Natural killer cell treated with Interleukin-12 subunit alpha and Interleukin-12 subunit beta and Interleukin-15 and Interleukin-18, amount 100 ng/mL, for 72 hours (primary cell): ENCODE data around the gene MAP4K2. TPM values are rescaled to one million over a fixed set of nuclear protein-coding genes. Genes with fewer than 3 reads are reported as not detected.

ENCODE experiments used
- ATAC-seq, 2 donors: fragments of 150-1000 bp; cut with Tn5 transposase in 1 of 2; sonication (Bioruptor Pico), chemical (Tn5 transposase) in 1 of 2; 2 replicates each; pipeline ENCODE4 v1.10.0; 2021
- DNase-seq: peaks from one replicate; pipeline ENCODE4 v3.0.0; 2022; ENCODE audit warnings: low spot score
- H3K27ac Mint-ChIP-seq, 2 donors: 1 replicate in 1 of 2; 2 replicates in 1 of 2; pipeline ENCODE4 v1.8.0; 2022; ENCODE audit warnings: mixed read lengths in 2 of 2, mild to moderate bottlenecking in 1 of 2, moderate library complexity in 1 of 2
- H3K27me3 Mint-ChIP-seq, 2 donors: 1 replicate in 1 of 2; 2 replicates in 1 of 2; pipeline ENCODE4 v1.8.0; 2022; ENCODE audit warnings: mixed read lengths in 2 of 2
- H3K36me3 Mint-ChIP-seq: one replicate; pipeline ENCODE4 v1.8.0; 2022; ENCODE audit warnings: mixed read lengths
- H3K4me1 Mint-ChIP-seq, 2 donors: 1 replicate in 1 of 2; 2 replicates in 1 of 2; pipeline ENCODE4 v1.8.0; 2022; ENCODE audit warnings: low read depth in 2 of 2, mixed read lengths in 2 of 2, mild to moderate bottlenecking in 1 of 2
- H3K4me3 Mint-ChIP-seq: one replicate; pipeline ENCODE4 v1.8.0; 2022; ENCODE audit warnings: mixed read lengths
- H3K9me3 Mint-ChIP-seq: 2 replicates; pipeline ENCODE4 v1.8.0; 2022; ENCODE audit warnings: mixed read lengths
- total RNA-seq, 2 donors: library from RNA; stranded (reverse); gene quantifications; one replicate each; pipeline ENCODE4 v1.2.3, GENCODE V29; 2022

Gene MAP4K2
- total RNA-seq, 2 donors from 2014 or later = 17.6 to 47.1 TPM

- no peak for DNase-seq
- ATAC-seq = peak; percentile 16 to 51
- Mint-ChIP-seq H3K27me3 (no peaks in the 10 kb centered on the region), H3K36me3 (no peaks in the 10 kb centered on the region), H3K4me1 (peaks cover 20 to 21% of the 10 kb centered on the region in 2 donors), H3K4me3 (peak overlapping the region; percentile 93), H3K9me3 (no peaks in the 10 kb centered on the region), H3K27ac (peak overlapping the region; percentile 88 to 93)
Observed at GRCh38 chr11:64810891-64811272, 7.9 kb upstream of the MAP4K2 start.

- peak within 1 kb of the TSS; percentile 93 for H3K4me3 Mint-ChIP-seq
- no peaks in the 10 kb centered on the region for H3K9me3 Mint-ChIP-seq
- peaks cover 20 to 21% of the 10 kb centered on the region in 2 donors for H3K4me1 Mint-ChIP-seq
- peak; percentile 94 to 96 for ATAC-seq
- DNase-seq = peak; percentile 87
- peak within 1 kb of the TSS; percentile 88 to 93 for H3K27ac Mint-ChIP-seq
- no peaks in the 10 kb centered on the region for H3K36me3 Mint-ChIP-seq
- no peaks in the 10 kb centered on the region for H3K27me3 Mint-ChIP-seq
Observed at GRCh38 chr11:64810271-64810890, 7.4 kb upstream of the MAP4K2 start, which contains the start of gene MEN1. Gene MEN1, minus strand, starts transcription at chr11:64810551. Its CDS starts 442 bp downstream, at chr11:64810109.

- H3K36me3 Mint-ChIP-seq = no peaks in the 10 kb centered on the region
- H3K4me3 Mint-ChIP-seq = peak overlapping the region; percentile 93
- DNase-seq (no peak), ATAC-seq (peak; percentile 1 to 18)
- peak overlapping the region; percentile 88 to 93 for H3K27ac Mint-ChIP-seq
- no peaks in the 10 kb centered on the region for H3K9me3 Mint-ChIP-seq
- H3K27me3 Mint-ChIP-seq = no peaks in the 10 kb centered on the region
- H3K4me1 Mint-ChIP-seq = peaks cover 20 to 21% of the 10 kb centered on the region in 2 donors
Observed at GRCh38 chr11:64809781-64810241, 6.8 kb upstream of the MAP4K2 start.

- Mint-ChIP-seq H3K4me1 (peaks cover 22 to 23% of the 10 kb centered on the region in 2 donors), H3K9me3 (no peaks in the 10 kb centered on the region), H3K4me3 (no peak overlapping the region), H3K36me3 (no peaks in the 10 kb centered on the region), H3K27me3 (no peaks in the 10 kb centered on the region), H3K27ac (no peak overlapping the region)
- DNase-seq (no peak), ATAC-seq (no peak)
Observed at GRCh38 chr11:64805481-64805880, 2.5 kb upstream of the MAP4K2 start.

- Mint-ChIP-seq H3K36me3 (no peaks in the 10 kb centered on the region), H3K27ac (peak overlapping the region in 1 of 2 donors; percentile 92), H3K4me3 (peak overlapping the region; percentile 92), H3K27me3 (no peaks in the 10 kb centered on the region), H3K4me1 (peaks cover 18 to 19% of the 10 kb centered on the region in 2 donors), H3K9me3 (no peaks in the 10 kb centered on the region)
- DNase-seq = peak; percentile 37
- ATAC-seq = no peak
Observed at GRCh38 chr11:64804346-64805210, 1.6 kb upstream of the MAP4K2 start.

GRCh38 chr11:64803846-64804345, 882 bp upstream of the MAP4K2 start:
- ATAC-seq = no peak
- H3K4me1 Mint-ChIP-seq = peaks cover 13 to 14% of the 10 kb centered on the region in 2 donors
- peak overlapping the region; percentile 92 for H3K4me3 Mint-ChIP-seq
- H3K36me3 Mint-ChIP-seq = no peaks in the 10 kb centered on the region
- peak overlapping the region; percentile 70 to 92 for H3K27ac Mint-ChIP-seq
- H3K9me3 Mint-ChIP-seq = no peaks in the 10 kb centered on the region
- H3K27me3 Mint-ChIP-seq = no peaks in the 10 kb centered on the region
- DNase-seq = peak; percentile 44

GRCh38 chr11:64802370-64803157, 450 bp downstream of the MAP4K2 start:
- H3K4me3 Mint-ChIP-seq = peak overlapping the region; percentile 59
- DNase-seq (peak; percentile 62), ATAC-seq (peak in 1 of 2 donors; percentile 17)
- H3K9me3 Mint-ChIP-seq = no peaks in the 10 kb centered on the region
- no peaks in the 10 kb centered on the region for H3K36me3 Mint-ChIP-seq
- H3K27ac Mint-ChIP-seq = no peak overlapping the region
- no peaks in the 10 kb centered on the region for H3K27me3 Mint-ChIP-seq
- H3K4me1 Mint-ChIP-seq = peaks cover 8 to 10% of the 10 kb centered on the region in 2 donors

- Mint-ChIP-seq H3K27ac (no peak overlapping the region), H3K36me3 (no peaks in the 10 kb centered on the region)
- ATAC-seq = no peak
Observed at GRCh38 chr11:64801561-64802369, 1.2 kb downstream of the MAP4K2 start.

GRCh38 chr11:64801158-64801464, 1.9 kb downstream of the MAP4K2 start:
- H3K4me3 Mint-ChIP-seq = no peak overlapping the region
- peaks cover 7 to 8% of the 10 kb centered on the region in 2 donors for H3K4me1 Mint-ChIP-seq
- H3K27ac Mint-ChIP-seq = no peak overlapping the region
- no peaks in the 10 kb centered on the region for H3K27me3 Mint-ChIP-seq
- ATAC-seq = no peak
- DNase-seq = peak; percentile 53
- no peaks in the 10 kb centered on the region for H3K9me3 Mint-ChIP-seq
- no peaks in the 10 kb centered on the region for H3K36me3 Mint-ChIP-seq

More at GRCh38 chr11:64801561-64802369, 1.2 kb downstream of the MAP4K2 start:
- no peaks in the 10 kb centered on the region for H3K27me3 Mint-ChIP-seq
- H3K9me3 Mint-ChIP-seq = no peaks in the 10 kb centered on the region
- peak overlapping the region; percentile 59 for H3K4me3 Mint-ChIP-seq
- peak; percentile 58 for DNase-seq
- H3K4me1 Mint-ChIP-seq = peaks cover 7 to 8% of the 10 kb centered on the region in 2 donors

GRCh38 chr11:64800303-64801157, 2.5 kb downstream of the MAP4K2 start:
- ATAC-seq (no peak), DNase-seq (peak; percentile 59)
- no peak overlapping the region for H3K27ac Mint-ChIP-seq
- H3K4me1 Mint-ChIP-seq = peaks cover 7 to 8% of the 10 kb centered on the region in 2 donors
- no peaks in the 10 kb centered on the region for H3K9me3 Mint-ChIP-seq
- no peaks in the 10 kb centered on the region for H3K36me3 Mint-ChIP-seq
- no peaks in the 10 kb centered on the region for H3K27me3 Mint-ChIP-seq
- H3K4me3 Mint-ChIP-seq = no peak overlapping the region

GRCh38 chr11:64799623-64800302, 3.3 kb downstream of the MAP4K2 start:
- no peak overlapping the region for H3K27ac Mint-ChIP-seq

GRCh38 chr11:64799256-64799622, 3.8 kb downstream of the MAP4K2 start:
- Mint-ChIP-seq H3K27ac (no peak overlapping the region), H3K4me3 (no peak overlapping the region), H3K36me3 (no peaks in the 10 kb centered on the region), H3K27me3 (no peaks in the 10 kb centered on the region), H3K9me3 (no peaks in the 10 kb centered on the region), H3K4me1 (peaks cover 8 to 11% of the 10 kb centered on the region in 2 donors)
- no peak for ATAC-seq
- no peak for DNase-seq

More at GRCh38 chr11:64799623-64800302, 3.3 kb downstream of the MAP4K2 start:
- Mint-ChIP-seq H3K36me3 (no peaks in the 10 kb centered on the region), H3K27me3 (no peaks in the 10 kb centered on the region), H3K4me3 (no peak overlapping the region), H3K9me3 (no peaks in the 10 kb centered on the region), H3K4me1 (peaks cover 8 to 9% of the 10 kb centered on the region in 2 donors)
- ATAC-seq (no peak), DNase-seq (peak; percentile 37)
